Limb (tissue), 2 donors: ENCODE results near the gene ART1.
A peak's percentile ranks its signal among the peaks of the same experiment; 100 is the strongest.
"Not testable (repeated sequence)": the region's sequence is repeated elsewhere in the genome, so short reads cannot be mapped to it uniquely, and the experiment has no call there.

Experiments
- DNase-seq, 2 donors: peaks; one replicate each; pipeline ENCODE4 v3.0.0-alpha.2; 2016; ENCODE audit errors: extremely low spot score in 2 of 2

Gene ART1

GRCh38 chr11:3644817-3645235 is at the start of gene ART1:
Gene ART1, plus strand, starts transcription at chr11:3645128. Its CDS starts 14,086 bp downstream, at chr11:3659214.
- DNase-seq = no peak

GRCh38 chr11:3597743-3598142 is 47.2 kb upstream of the ART1 start:
- DNase-seq = not testable (repeated sequence)

GRCh38 chr11:3600201-3600600 is 44.7 kb upstream of the ART1 start:
- DNase-seq = not testable (repeated sequence)

- no peak for DNase-seq
Measured at GRCh38 chr11:3604167-3604566, 40.8 kb upstream of the ART1 start.

- no peak for DNase-seq
Measured at GRCh38 chr11:3605283-3605662, 39.7 kb upstream of the ART1 start.

- DNase-seq = no peak
Measured at GRCh38 chr11:3605771-3606203, 39.1 kb upstream of the ART1 start.

- DNase-seq = peak in 1 of 2 donors; percentile 50
Measured at GRCh38 chr11:3609416-3610265, 35.3 kb upstream of the ART1 start.

- DNase-seq = no peak
Measured at GRCh38 chr11:3610846-3611245, 34.1 kb upstream of the ART1 start.

GRCh38 chr11:3611976-3612678 is 32.8 kb upstream of the ART1 start:
- no peak for DNase-seq

- no peak for DNase-seq
Measured at GRCh38 chr11:3613998-3614741, 30.8 kb upstream of the ART1 start.

GRCh38 chr11:3614742-3615171 is 30.2 kb upstream of the ART1 start:
- DNase-seq = no peak

- DNase-seq = no peak
Measured at GRCh38 chr11:3615998-3616397, 28.9 kb upstream of the ART1 start.

- peak in 1 of 2 donors; percentile 21 for DNase-seq
Measured at GRCh38 chr11:3616721-3617460, 28.0 kb upstream of the ART1 start.

- no peak for DNase-seq
Measured at GRCh38 chr11:3617990-3618389, 26.9 kb upstream of the ART1 start.

- DNase-seq = no peak
Measured at GRCh38 chr11:3622521-3622920, 22.4 kb upstream of the ART1 start.

GRCh38 chr11:3623121-3623520 is 21.8 kb upstream of the ART1 start:
- no peak for DNase-seq

GRCh38 chr11:3623767-3624458 is 21.0 kb upstream of the ART1 start:
- DNase-seq = no peak

GRCh38 chr11:3626250-3626960 is 18.5 kb upstream of the ART1 start:
- no peak for DNase-seq

- no peak for DNase-seq
Measured at GRCh38 chr11:3627291-3627690, 17.6 kb upstream of the ART1 start.

- DNase-seq = no peak
Measured at GRCh38 chr11:3631331-3631730, 13.6 kb upstream of the ART1 start.
